Brain microvascular endothelial cell (primary cell): ENCODE measurements around the gene JARID2.

Source experiments
- DNase-seq: peaks from one replicate; pipeline ENCODE4 v3.0.0-alpha.2; 2020
- H3K27ac ChIP-seq: fragments of 250-450 bp; sonication (Bioruptor Pico); 2 replicates; pipeline ENCODE4 v1.5.1; 2020; ENCODE audit warnings: mild to moderate bottlenecking, moderate library complexity
- H3K27me3 ChIP-seq: fragments of 250-450 bp; sonication (Bioruptor Pico); replicated peaks from 2 replicates; pipeline ENCODE4 v1.5.1; 2020; ENCODE audit warnings: mild to moderate bottlenecking
- H3K36me3 ChIP-seq: fragments of 250-450 bp; sonication (Bioruptor Pico); replicated peaks from 2 replicates; pipeline ENCODE4 v1.5.1; 2020; ENCODE audit warnings: mild to moderate bottlenecking
- H3K4me3 ChIP-seq: 2 replicates; pipeline ENCODE4 v1.5.1; 2011; ENCODE audit warnings: low read depth, mild to moderate bottlenecking, control low read depth, low read length, moderate library complexity
- in situ Hi-C: cut with HindIII; loops from 2 replicates; pipeline ENCODE4 v1.10.0; 2017; ENCODE audit warnings: low sequenced_read_pairs, low pct_ligation_motif_present
- TF ChIP-seq, protein P1 (sequence below): IDR thresholded peaks from 2 replicates; pipeline ENCODE4 v1.5.1; 2011; ENCODE audit warnings: low read depth, mild to moderate bottlenecking, moderate library complexity, low read length, control low read depth, inconsistent platforms; ENCODE audit errors: missing control alignments

JARID2 gene

DNA sequence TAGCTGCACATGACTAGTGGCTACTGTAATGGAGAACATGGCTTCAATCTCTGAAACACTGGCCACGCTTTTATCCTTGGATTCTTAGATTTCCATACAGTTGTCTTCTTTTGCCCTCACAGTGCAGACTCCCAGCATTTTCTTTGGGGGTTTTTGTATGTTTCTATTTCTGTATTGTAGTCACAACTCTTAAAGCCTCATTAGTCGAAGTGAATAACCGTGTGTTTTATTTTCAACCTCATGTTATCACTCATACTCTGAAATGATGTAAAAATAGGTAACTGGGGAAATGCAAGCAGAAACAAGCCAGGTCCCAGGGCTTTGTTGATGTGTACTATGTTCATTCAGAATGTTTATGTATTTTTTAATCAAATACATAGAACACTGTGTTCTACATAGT is 162.9 kb downstream of the JARID2 start:
- no peaks in the 10 kb centered on the region for H3K27me3 ChIP-seq
- TF ChIP-seq, protein P1, sequence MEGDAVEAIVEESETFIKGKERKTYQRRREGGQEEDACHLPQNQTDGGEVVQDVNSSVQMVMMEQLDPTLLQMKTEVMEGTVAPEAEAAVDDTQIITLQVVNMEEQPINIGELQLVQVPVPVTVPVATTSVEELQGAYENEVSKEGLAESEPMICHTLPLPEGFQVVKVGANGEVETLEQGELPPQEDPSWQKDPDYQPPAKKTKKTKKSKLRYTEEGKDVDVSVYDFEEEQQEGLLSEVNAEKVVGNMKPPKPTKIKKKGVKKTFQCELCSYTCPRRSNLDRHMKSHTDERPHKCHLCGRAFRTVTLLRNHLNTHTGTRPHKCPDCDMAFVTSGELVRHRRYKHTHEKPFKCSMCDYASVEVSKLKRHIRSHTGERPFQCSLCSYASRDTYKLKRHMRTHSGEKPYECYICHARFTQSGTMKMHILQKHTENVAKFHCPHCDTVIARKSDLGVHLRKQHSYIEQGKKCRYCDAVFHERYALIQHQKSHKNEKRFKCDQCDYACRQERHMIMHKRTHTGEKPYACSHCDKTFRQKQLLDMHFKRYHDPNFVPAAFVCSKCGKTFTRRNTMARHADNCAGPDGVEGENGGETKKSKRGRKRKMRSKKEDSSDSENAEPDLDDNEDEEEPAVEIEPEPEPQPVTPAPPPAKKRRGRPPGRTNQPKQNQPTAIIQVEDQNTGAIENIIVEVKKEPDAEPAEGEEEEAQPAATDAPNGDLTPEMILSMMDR: no peak
- H3K36me3 ChIP-seq: no peaks in the 10 kb centered on the region
- no peak for DNase-seq
- H3K4me3 ChIP-seq: no peak overlapping the region
- no peak overlapping the region for H3K27ac ChIP-seq
- in situ Hi-C loops: no loop called here

DNA sequence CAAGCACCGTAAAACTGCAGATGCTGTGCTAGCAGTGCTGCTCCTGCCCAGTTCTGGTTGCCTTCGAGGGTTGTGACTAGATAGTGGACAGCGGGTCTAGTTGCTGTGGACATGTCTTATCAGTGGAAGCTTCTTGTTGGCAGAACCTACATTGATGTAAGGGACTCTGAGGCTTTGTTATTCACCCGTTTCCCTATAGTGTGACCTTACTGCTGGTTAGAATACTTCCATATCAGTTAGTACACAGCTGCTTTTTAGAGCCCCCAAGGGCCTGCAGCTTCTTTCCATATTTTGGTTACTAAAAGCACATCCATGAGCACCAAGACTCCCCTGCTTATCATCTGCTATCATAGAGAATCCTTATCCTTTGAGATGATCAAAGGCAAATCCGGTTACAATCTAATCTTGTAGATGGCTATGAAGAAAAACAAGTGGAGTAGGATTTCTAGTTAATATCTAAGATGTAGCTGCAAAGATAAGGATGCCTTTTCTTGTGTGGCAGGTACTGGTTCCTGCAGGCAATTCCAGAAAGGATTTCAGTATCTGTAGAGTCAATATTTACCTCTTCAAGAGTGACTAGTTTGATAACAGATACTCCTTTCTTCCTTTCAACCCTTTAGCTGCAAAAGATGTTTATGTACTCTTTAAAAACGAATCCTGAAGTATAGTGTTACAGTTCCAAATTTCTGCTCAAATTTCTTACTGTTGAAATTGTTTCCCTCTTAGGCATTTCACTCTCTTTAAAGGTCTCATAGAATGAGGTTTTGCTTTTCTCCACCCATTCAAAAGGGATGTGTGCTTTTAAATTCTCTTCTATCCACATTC is 163.6 kb downstream of the JARID2 start:
- Histone ChIP-seq H3K27ac (no peak overlapping the region), H3K36me3 (no peaks in the 10 kb centered on the region), H3K4me3 (no peak overlapping the region), H3K27me3 (no peaks in the 10 kb centered on the region)
- DNase-seq: no peak
- TF ChIP-seq, protein P1: no peak
- in situ Hi-C loops: no loop called here

- no peak overlapping the region for H3K4me3 ChIP-seq
- H3K27ac ChIP-seq: no peak overlapping the region
- DNase-seq: no peak
- in situ Hi-C loops: no loop called here
- no peaks in the 10 kb centered on the region for H3K36me3 ChIP-seq
- TF ChIP-seq, protein P1: no peak
- no peaks in the 10 kb centered on the region for H3K27me3 ChIP-seq
These were observed 164.2 kb downstream of the JARID2 start for GRCh38 chr6:15410126-15410391.

DNA sequence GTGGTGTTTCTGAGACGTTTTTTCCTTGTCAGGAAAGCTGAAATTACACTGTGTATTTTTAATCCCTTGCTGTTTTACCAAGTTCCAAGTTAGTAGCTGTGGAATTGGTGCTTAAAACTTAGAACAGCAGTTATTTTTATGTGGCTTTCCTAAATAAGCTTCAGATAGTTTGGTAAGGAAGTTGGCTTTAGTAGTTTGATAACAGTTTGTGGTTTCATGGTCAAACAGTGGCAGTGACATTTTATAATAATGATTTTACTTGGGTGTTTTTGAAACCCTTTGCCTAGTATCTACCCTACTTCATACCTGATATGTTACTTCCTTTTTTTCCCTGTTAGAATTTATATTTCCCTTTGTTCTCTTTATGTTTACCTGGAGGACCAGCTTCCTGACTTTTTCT is 164.9 kb downstream of the JARID2 start:
- no peaks in the 10 kb centered on the region for H3K27me3 ChIP-seq
- H3K36me3 ChIP-seq: no peaks in the 10 kb centered on the region
- DNase-seq: no peak
- no peak overlapping the region for H3K4me3 ChIP-seq
- no peak overlapping the region for H3K27ac ChIP-seq
- TF ChIP-seq, protein P1: no peak
- in situ Hi-C loops: no loop called here

- in situ Hi-C loops: no loop called here
- DNase-seq: no peak
- TF ChIP-seq, protein P1: no peak
- H3K27ac ChIP-seq: no peak overlapping the region
- H3K36me3 ChIP-seq: no peaks in the 10 kb centered on the region
- H3K27me3 ChIP-seq: no peaks in the 10 kb centered on the region
- no peak overlapping the region for H3K4me3 ChIP-seq
These were observed 165.9 kb downstream of the JARID2 start for GRCh38 chr6:15411766-15412165.

GRCh38 chr6:15412767-15413166 is 166.9 kb downstream of the JARID2 start:
- no peak for DNase-seq
- H3K4me3 ChIP-seq: no peak overlapping the region
- TF ChIP-seq, protein P1: no peak
- no peaks in the 10 kb centered on the region for H3K27me3 ChIP-seq
- in situ Hi-C loops: no loop called here
- no peak overlapping the region for H3K27ac ChIP-seq
- H3K36me3 ChIP-seq: no peaks in the 10 kb centered on the region
